GM19099 (cell line): Measurements from ENCODE around the gene HOXD10.

ENCODE experiments used
- POLR2A ChIP-seq: IDR thresholded peaks from 3 replicates; pipeline ENCODE4 v1.6.1; 2011; ENCODE audit warnings: low read depth; ENCODE audit not compliant: insufficient read length; ENCODE audit errors: extremely low read depth

Gene HOXD10

DNA sequence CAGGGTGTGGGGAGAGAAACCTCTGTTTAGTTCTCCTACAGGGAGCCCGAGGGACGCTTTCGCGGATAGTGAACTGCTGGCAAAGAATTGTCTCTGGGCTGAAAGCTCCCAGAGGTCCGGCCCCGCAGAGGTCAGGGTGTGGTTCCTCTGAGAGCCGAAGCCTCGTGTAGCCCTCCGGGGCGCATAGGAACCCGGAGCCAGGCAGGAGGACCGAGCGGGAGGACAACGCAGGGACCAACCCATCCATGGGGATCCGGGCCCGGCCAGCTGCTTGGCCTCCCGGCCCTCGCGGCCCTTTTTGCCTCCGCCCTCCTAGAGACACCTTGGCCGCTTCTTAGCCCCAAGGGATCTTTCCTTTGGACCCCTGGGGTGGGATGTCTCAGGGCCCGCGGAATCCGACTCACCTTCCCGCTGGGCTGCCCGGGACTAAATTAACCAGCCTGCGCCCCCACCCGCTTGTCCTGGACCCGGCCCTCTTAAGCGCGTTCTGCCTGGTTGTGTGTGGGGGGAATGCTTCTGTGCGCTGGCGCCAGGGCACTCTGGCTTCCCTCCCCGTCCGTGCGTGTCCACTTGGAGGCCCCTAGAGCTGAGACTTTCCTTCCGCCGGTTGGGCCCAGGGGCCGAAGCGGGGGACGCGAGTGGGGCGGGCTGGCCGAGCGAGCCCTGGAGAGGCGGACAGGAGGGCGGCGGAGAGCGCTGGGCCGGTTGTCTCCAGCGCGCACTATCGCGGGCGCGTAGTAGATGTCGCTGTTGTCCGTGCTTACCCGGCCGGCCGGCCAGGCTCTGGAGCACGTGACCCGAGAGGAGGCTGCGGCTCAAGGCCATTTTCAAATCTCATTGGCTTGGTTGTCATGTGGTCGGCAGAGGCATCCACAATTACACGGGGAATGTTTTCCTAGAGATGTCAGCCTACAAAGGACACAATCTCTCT is at the start of gene HOXD10:
TSS of gene HOXD10 (plus strand) at position 896 of the 931 bp plus-strand sequence. CDS start 56 bp downstream, outside the sequence.
- TF ChIP-seq POLR2A, result no peak

- TF ChIP-seq POLR2A, result no peak
Observed at GRCh38 chr2:176067589-176068418, 48.8 kb upstream of the HOXD10 start.

- TF ChIP-seq POLR2A, result no peak
Observed at GRCh38 chr2:176068419-176068832, 48.2 kb upstream of the HOXD10 start.

- TF ChIP-seq POLR2A, result no peak
Observed at GRCh38 chr2:176071330-176072291, 45.0 kb upstream of the HOXD10 start.

- no peak for TF ChIP-seq POLR2A
Observed at GRCh38 chr2:176072292-176072669, 44.3 kb upstream of the HOXD10 start.

DNA sequence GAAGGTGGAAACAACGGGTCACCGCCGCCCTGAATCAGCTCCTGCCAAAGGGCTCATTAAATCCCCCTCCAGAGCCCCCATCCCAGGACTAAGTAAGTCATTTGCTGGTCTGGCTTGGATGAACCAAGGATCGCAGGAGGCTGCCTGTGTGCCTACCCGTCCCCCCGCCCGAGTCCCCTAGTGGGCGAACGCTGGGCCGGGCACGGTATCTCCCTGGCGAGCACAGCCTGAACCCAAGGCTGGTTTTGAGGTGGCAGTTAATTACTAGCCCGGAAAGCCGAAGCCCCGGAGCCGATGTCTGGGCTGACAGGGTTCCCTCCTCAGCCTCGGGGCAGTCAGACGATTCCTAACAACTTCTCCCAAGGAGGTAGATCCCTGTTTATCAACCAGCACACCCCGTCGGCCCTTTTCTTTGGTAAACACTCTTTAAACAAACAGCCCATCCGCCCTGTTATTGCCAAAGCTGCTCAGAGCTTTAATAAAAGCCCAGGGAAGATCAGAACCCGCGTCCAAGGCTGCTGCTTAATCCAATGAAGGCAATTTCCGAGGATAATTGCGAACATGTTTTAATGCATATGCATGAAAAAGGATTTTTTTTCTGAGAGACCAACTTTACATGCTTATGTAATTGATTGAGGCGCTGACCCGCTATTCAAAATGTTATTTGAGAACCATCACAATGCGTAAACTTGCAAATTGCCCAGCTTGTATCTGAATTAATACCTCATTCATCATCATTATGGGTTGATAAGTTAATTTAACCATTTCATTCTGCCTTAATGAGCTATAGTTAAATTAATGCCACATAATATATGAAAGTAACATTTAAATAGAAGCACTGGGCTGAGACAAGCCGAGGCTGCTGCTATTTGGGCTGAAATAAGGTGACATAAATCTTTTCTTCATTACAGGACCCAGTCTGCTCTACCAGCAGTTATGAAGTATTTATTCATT is 43.4 kb upstream of the HOXD10 start:
- no peak for TF ChIP-seq POLR2A

- no peak for TF ChIP-seq POLR2A
Observed at GRCh38 chr2:176074919-176075425, 41.6 kb upstream of the HOXD10 start.

DNA sequence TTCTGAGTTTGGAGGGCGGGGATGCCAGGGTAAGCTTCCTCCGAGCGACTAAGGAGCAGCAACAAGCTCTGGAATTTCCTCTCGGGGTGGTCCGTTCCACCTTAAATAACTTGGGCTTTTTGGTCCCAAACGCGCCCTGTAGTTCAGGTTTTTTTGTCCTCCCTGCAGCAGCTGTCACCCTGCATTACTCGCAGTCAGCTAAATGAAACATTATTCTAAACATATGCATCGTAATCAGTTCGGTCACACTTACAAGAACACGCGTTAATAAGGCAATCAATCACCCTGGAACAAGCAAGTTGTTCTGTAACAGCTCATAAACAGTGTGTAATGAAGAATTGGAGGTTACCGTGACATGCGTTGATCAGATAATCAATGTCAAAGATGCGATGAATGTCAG is 41.1 kb upstream of the HOXD10 start:
- TF ChIP-seq POLR2A, result no peak

GRCh38 chr2:176076063-176076462 is 40.5 kb upstream of the HOXD10 start:
- no peak for TF ChIP-seq POLR2A

- no peak for TF ChIP-seq POLR2A
Observed at GRCh38 chr2:176076796-176077195, 39.8 kb upstream of the HOXD10 start.

GRCh38 chr2:176078541-176079284 is 37.9 kb upstream of the HOXD10 start:
- no peak for TF ChIP-seq POLR2A

DNA sequence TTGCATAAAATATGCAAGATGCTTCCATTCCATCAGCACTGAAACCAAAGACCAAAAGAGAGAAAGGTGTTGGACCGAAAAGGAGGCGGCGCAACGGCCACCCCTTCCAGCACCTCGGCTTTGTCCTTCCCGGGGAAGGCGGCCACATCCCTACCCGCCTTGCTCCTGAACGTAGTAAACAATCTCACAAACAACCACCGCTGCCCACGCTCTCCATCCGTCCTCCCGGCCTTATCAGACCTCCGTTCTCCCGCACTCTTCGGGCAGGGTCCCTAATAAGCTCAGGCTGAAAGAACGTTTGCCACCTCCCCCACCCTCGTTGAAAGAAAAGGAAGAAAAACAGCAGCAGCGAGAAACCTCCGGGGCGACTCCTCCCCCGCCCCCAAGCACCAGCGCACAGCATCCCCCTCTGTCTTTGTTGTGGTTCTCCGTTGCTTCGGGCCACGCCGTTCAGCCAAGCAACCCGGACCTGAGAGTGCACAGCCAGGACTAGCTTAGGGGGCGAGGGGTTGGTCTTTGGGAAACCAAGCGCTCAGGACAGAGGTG is 37.2 kb upstream of the HOXD10 start:
- TF ChIP-seq POLR2A, result no peak

DNA sequence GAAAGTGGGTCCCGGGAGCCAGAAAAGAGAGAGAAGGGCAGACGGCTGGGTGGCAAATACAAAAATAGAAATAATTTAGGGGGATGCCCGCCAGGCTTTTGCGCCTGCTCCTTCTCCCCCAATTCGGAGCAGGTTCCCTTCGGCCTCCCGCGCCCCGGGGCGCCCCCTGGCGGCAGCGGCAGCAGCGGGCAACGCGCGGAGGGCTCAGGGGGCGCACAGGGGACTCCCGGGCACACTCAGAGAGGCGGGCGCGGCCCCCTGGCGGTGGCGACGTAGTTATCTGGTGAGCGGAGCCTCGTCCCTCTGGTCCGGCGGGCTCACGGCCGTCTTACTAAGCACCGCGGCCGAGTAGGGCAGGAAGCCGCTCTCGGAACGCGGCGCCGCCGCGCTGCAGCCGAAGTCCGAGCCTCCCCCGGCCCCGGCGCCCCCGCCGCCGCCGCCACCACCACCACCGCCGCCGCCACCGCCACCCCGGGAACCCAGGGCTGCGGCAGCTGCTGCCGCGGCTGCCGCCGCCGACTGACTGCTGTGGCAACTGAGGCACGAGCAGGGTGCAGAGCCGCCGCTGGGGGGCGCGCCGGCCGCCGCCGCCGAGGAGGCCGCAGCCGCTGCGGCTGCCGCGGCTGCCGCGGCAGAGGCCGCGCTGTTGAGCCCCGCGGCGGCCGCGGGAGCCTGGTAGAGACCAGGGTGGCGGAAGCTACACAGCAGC is 36.6 kb upstream of the HOXD10 start:
- TF ChIP-seq POLR2A, result no peak
